Stimulated activated CD8-positive, alpha-beta memory T cell treated with anti-CD3 and anti-CD28 coated beads, Interleukin-12 subunit alpha, Interleukin-12 subunit beta, amount 100 ng/mL, for 4 hours (primary cell): ENCODE results near the gene LYST.
"Not testable (repeated sequence)": the region's sequence is repeated elsewhere in the genome, so short reads cannot be mapped to it uniquely, and the experiment has no call there.

Source experiments
- DNase-seq: peaks from one replicate; pipeline ENCODE4 v3.0.0-alpha.2; 2020; ENCODE audit warnings: low read depth

The LYST gene

DNA sequence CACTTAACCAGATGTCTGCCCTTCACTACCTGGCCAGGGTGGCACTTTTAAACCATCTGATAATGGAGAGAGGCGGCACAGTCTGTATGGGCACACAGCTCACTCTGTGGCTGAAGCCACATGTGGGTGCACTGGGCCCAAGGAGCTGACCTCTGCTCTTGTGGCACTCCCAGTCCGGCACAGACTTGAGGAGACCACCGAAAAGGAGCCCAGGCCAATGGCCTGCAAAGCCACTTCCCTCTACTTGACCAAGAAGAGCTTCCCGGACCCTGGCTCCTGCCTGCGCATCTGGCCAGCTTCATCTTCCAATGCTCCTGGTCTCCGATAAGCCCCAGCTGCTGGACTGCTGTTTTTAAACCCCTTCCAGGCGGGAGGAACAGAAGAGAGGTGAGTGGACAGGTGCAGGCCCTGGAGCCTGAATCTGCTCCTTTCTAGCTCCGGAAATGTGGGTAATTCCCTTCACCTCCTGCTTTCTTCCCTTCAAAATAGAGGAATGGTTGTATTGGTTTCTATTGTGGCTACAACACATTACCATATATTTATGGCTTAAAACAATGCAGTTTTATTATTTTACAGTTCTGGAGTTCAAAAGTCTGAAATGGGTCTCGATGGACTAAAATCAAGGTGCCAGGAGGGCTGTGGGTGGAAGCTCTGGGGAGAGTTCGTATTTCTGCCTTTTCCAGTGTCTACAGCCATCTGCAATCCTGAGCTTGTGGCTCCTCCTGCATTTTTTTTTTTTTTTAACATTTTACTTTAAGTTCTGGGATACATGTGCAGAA is 228.8 kb downstream of the LYST start:
- DNase-seq, result no peak

GRCh38 chr1:235635938-235636662 is 230.6 kb downstream of the LYST start:
- no peak for DNase-seq

GRCh38 chr1:235632506-235633401 is 234.0 kb downstream of the LYST start:
- DNase-seq, result no peak

DNA sequence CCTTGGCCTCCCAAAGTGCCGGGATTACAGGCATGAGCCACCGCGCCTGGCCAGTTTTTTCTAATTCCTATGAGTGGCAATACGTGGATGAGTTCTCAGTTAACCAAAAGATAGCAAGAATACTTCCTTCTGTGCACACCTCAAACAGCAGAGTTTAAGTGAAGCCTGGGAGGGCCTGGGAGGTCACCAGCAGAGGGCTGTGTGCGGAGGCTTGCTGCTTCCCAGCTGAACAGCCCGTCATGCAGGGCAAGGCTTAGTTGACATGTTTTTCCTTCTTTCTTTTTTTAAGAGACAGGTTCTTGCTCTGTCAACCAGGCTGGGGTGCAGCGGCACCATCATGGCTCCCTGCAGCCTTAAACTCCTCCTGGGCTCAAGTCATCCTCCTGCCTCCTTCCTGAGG is 234.9 kb downstream of the LYST start:
- DNase-seq, result no peak

DNA sequence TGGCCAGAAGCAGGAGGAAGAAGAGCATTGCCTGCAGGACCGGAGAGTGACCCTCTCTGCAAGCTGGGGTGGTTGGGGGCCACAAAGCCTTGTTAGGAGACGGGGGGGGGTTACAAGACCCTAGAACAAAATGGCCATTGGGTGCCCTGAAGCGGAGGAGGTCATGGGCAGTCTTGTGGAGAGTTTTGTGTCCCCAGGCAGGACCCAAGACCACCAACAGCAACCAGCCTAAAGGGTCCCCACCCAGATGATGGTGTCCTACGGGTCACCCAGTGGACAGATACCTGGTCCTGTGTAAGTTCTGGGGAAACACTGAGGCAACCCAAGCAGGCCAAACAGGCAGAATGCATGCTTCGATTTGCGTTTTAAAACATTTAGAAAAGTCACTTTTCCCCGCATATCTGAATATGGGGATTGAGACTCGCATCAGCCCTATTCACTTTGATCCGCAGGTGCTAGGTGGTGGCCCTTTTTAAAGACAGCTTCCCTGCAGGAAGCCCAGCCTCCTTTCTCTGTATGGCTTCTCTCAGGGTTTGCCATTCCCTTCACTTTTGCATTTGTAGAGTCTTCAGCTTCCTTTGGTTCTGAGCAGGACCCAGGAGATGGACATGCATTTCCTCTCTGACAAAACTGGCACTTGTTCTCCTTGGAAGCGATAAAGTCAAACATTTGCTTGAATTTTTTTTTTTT is 238.2 kb downstream of the LYST start:
- no peak for DNase-seq

- no peak for DNase-seq
These were observed 240.9 kb downstream of the LYST start for GRCh38 chr1:235625831-235626230.

GRCh38 chr1:235625340-235625739 is 241.4 kb downstream of the LYST start:
- DNase-seq, result no peak

DNA sequence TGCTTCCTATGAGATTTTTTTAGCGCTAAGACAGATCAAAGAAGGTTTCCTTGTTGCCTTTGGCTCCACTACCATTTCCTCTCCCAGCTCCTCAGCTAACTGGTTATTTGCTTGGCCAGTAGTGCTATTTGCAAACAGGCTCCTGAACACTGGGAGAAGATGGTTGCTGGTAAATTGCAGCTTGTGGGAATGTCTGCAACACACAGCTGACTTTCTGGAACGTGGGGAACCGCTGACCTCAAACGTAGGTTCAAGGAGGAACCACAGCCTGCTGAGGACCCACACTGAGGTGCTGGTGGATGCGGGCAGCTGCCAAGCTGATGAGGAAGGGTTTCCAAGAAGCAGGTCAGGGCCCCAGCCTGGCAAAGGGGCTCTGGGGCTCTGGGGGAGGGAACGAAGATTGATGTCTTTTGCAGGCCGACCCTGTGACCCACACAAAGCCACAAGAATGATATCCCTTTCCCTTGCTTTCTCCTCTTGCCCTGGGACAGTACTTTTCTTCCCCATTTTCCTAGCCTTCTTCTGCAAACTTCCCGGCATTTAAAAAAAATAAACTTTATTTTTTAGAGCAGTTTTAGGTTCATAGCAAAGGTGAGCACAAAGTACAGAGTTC is 241.9 kb downstream of the LYST start:
- no peak for DNase-seq

GRCh38 chr1:235622936-235623779 is 243.5 kb downstream of the LYST start:
- no peak for DNase-seq

GRCh38 chr1:235619149-235619548 is 247.6 kb downstream of the LYST start:
- DNase-seq, result not testable (repeated sequence)

DNA sequence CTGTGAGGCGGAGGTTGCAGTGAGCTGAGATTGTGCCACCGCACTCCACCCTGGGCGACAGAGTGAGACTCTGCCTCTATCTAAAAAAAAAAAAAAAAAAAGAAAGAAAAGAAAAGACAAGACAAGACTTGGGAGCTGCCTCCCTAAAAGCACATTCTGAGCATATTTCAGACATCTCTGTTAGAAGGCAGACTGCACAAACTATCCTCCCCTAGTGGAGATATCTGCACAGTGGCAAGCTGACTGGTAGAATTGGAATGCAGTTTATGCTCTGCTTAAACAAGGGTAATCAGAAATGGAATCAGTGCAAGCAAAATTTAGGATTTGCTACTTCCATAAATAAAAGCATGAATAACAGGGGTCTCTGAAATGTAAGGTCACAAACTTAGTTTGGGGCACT is 248.9 kb downstream of the LYST start:
- no peak for DNase-seq

DNA sequence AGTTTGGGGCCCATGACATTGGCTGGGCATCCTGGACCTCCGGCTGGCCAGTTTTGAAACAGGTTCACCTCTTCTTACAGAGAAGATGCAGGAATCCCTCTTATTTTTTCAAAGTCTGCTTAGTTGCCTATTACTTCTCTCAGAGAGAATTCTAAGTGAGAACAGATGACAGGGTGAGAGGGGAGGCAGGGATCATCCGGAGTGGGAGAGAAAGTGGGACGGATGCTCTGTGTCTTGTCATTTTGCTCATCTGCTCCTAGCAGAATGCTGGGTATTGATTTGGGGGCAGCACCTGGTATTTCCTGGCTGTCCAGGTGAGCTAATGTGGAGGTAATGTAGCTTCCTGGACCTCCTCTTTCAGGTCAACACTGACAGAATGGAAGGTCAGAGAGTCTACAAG is 249.6 kb downstream of the LYST start:
- no peak for DNase-seq

DNA sequence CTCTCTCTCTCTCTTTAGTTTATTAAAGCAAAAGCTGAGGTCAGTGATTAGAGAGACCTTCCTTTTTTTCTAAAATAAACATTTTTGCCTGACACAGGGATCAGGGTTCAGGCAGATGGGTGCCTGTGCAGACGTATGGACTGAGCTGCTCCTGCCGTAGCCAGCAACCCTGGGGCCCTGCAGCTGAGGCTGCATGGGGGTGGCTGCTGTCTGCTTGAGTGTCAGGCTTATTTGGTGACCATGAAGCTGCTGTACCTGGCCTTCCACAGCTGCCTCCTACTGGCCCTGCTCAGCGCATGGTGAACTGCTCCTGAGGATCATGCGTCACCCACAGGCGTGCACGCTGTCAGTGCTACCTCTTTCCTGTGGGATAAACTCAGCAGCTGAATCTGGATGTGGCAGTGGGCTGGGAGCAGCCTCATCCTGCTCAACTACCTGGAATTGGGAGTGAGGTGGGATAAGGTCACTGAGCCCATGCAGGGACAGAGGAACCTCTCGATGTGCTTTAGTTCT is 252.2 kb downstream of the LYST start:
- no peak for DNase-seq

DNA sequence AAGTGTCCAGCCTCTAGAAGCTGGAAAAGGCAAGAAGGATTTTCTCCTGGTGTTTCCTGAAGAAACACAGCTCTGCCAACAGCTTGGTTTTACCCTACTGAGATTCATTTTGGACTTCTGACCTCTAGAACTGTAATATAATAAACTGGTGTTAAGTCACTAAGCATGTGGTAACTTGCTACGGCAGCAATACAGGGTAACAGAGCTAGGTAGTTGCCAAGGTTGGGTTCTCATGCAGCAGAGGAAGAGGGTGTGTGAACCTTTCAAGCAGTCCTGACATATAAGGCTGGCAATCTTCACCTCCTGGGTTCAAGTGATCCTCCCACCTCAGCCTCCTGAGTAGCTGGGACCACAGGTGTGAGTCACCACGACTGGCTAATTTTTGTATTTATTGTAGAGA is 253.1 kb downstream of the LYST start:
- DNase-seq, result no peak

GRCh38 chr1:235612761-235613160 is 253.9 kb downstream of the LYST start:
- DNase-seq, result no peak
